PC-3 (cell line): Measurements from ENCODE around the gene PROSER3. TPM values are rescaled to one million over a fixed set of nuclear protein-coding genes. Genes with fewer than 3 reads are reported as not detected.
A peak's percentile ranks its signal among the peaks of the same experiment; 100 is the strongest.

Experiments used
- ATAC-seq: fragments of 200-7000 bp; cut with Tn5 transposase; 2 replicates; pipeline ENCODE4 v1.9.1; 2020; ENCODE audit warnings: mild to moderate bottlenecking, moderate library complexity
- BruUV-seq: library from RNA; stranded (reverse); fragments of 400-500 nt; replicated peaks from 2 replicates; lab custom pipeline; 2021; lab: Mats Ljungman, UMichigan
- CTCF ChIA-PET: fragments of 300-600 bp; sonication (Branson Sonifier 250); formaldehyde crosslinking; loops from one replicate; lab custom pipeline; 2022; ENCODE audit warnings: antibody characterized with exemption; lab: Charles Lee
- POLR2A ChIA-PET: fragments of 300-600 bp; sonication (Branson Sonifier 250); formaldehyde crosslinking; loops from one replicate; lab custom pipeline; 2022; ENCODE audit warnings: antibody characterized with exemption; ENCODE audit not compliant: unreplicated experiment; lab: Charles Lee
- DNase-seq: peaks from one replicate; pipeline ENCODE4 v3.0.0-alpha.2; 2015
- H2AFZ ChIP-seq: fragments of 300-600 bp; sonication (generic); 2 replicates; pipeline ENCODE4 v1.6.0; 2016; ENCODE audit warnings: antibody characterized with exemption, low read length
- H3F3A ChIP-seq: fragments of 300-600 bp; sonication (generic); one replicate; pipeline ENCODE4 v1.6.0; 2017; ENCODE audit warnings: antibody characterized with exemption, low read length, control low read depth, mild to moderate bottlenecking; ENCODE audit not compliant: unreplicated experiment
- H3K27ac ChIP-seq: fragments of 300-600 bp; sonication (generic); 2 replicates; pipeline ENCODE4 v1.5.1; 2016; ENCODE audit warnings: mild to moderate bottlenecking, low read length
- H3K27me3 ChIP-seq: fragments of 300-600 bp; sonication (generic); 2 replicates; pipeline ENCODE4 v1.6.1; 2016; ENCODE audit warnings: low read length, mixed read lengths
- H3K36me3 ChIP-seq: fragments of 300-600 bp; sonication (generic); 2 replicates; pipeline ENCODE4 v1.6.1; 2016; ENCODE audit warnings: low read depth, mixed run types, low read length, mixed read lengths
- H3K4me1 ChIP-seq: fragments of 300-600 bp; sonication (generic); 2 replicates; pipeline ENCODE4 v1.5.1; 2016; ENCODE audit warnings: low read length; ENCODE audit not compliant: insufficient read depth
- H3K4me2 ChIP-seq: fragments of 300-600 bp; sonication (generic); 2 replicates; pipeline ENCODE4 v1.6.0; 2016; ENCODE audit warnings: low read length
- H3K4me3 ChIP-seq: fragments of 300-600 bp; sonication (generic); 2 replicates; pipeline ENCODE4 v1.5.1; 2016; ENCODE audit warnings: mild to moderate bottlenecking, low read length, mixed read lengths
- H3K79me2 ChIP-seq: fragments of 300-600 bp; sonication (generic); 2 replicates; pipeline ENCODE4 v1.6.1; 2017; ENCODE audit warnings: low read length, mixed read lengths
- H3K9ac ChIP-seq: fragments of 300-600 bp; sonication (generic); 2 replicates; pipeline ENCODE4 v1.6.0; 2016; ENCODE audit warnings: mild to moderate bottlenecking, low read length
- H3K9me2 ChIP-seq: fragments of 300-600 bp; sonication (generic); replicated peaks from 2 replicates; pipeline ENCODE4 v1.6.1; 2016; ENCODE audit warnings: mixed run types, low read length, mixed read lengths
- H3K9me3 ChIP-seq: fragments of 300-600 bp; sonication (generic); 2 replicates; pipeline ENCODE4 v1.6.1; 2016; ENCODE audit warnings: low read length, mixed read lengths
- H4K20me1 ChIP-seq: fragments of 300-600 bp; sonication (generic); 2 replicates; pipeline ENCODE4 v1.6.1; 2016; ENCODE audit warnings: low read length, mixed read lengths
- CTCF ChIP-seq: fragments of 300-600 bp; sonication (generic); conservative IDR thresholded peaks from 2 replicates; pipeline ENCODE4 v1.5.1; 2017; ENCODE audit warnings: antibody characterized with exemption, low read depth, mild to moderate bottlenecking, low read length
- EZH2 ChIP-seq: fragments of 300-600 bp; sonication (generic); IDR thresholded peaks from one replicate; pipeline ENCODE4 v1.6.1; 2017; ENCODE audit warnings: antibody characterized with exemption, mild to moderate bottlenecking, low read length; ENCODE audit not compliant: unreplicated experiment
- EZH2phosphoT487 ChIP-seq: fragments of 300-600 bp; sonication (generic); IDR thresholded peaks from 2 replicates; pipeline ENCODE4 v1.6.1; 2018; ENCODE audit warnings: mild to moderate bottlenecking, antibody characterized with exemption, low read length, borderline replicate concordance
- intact Hi-C: fragments of 100-400 bp; cut with micrococcal nuclease; formaldehyde crosslinking; loops from 2 replicates; pipeline ENCODE4 v1.9.0; 2023
- total RNA-seq: library from RNA; depleted of rRNA; stranded (reverse); fragments of >200 nt; gene quantifications from 2 replicates; pipeline ENCODE4 v1.2.3, GENCODE V29; 2014

The PROSER3 gene
- total RNA-seq, 1 experiment from 2014 or later, result 5.5 TPM

- H3K27ac ChIP-seq, result 0 out of 2 replicates have a peak overlapping the region, but pooled peaks have one; percentile 1
- no peaks in the 10 kb centered on the region; the same call in 1 of the 2 replicates for H3K36me3 ChIP-seq
- CTCF ChIA-PET, result no interaction called here
- POLR2A ChIA-PET, result interaction anchor here (0.5 kb wide), 1 partner anchor 64 kb away, joined by 13 read pairs; no protein-coding TSS in a partner anchor
- no peak for TF ChIP-seq EZH2
- TF ChIP-seq CTCF, result no peak
- TF ChIP-seq EZH2phosphoT487, result no peak
- no peaks in the 10 kb centered on the region for H3K9me3 ChIP-seq
- H3K9ac ChIP-seq, result peak overlapping the region; percentile 87
- peak overlapping the region; percentile 95 for H3K4me3 ChIP-seq
- peak; percentile 9 for DNase-seq
- H4K20me1 ChIP-seq, result 0 out of 2 replicates have a peak, but pooled peaks cover 3% of the 10 kb centered on the region
- peaks cover 33% of the 10 kb centered on the region for H3K79me2 ChIP-seq
- H2AFZ ChIP-seq, result peak overlapping the region; percentile 51; the same call in 1 of the 2 replicates
- no peaks in the 10 kb centered on the region for H3F3A ChIP-seq
- ATAC-seq, result no peak
- H3K27me3 ChIP-seq, result no peaks in the 10 kb centered on the region
- H3K9me2 ChIP-seq, result no peaks in the 10 kb centered on the region
- BruUV-seq, result no TSS peak
- intact Hi-C loops, result loop anchor here (5.0 to 10.0 kb wide), 2 partner anchors 171 to 216 kb away; partner anchors contain the start of genes LRFN3 and TMEM147
- peaks cover 20% of the 10 kb centered on the region; the same call in 1 of the 2 replicates for H3K4me1 ChIP-seq
- H3K4me2 ChIP-seq, result peak overlapping the region; percentile 98
Observed at GRCh38 chr19:35718345-35719041, 39.5 kb upstream of the PROSER3 start.

GRCh38 chr19:35719402-35720162, 38.4 kb upstream of the PROSER3 start:
- no peak for DNase-seq
- no peaks in the 10 kb centered on the region for H3K9me3 ChIP-seq
- intact Hi-C loops, result loop anchor here (5.0 to 10.0 kb wide), 2 partner anchors 172 to 215 kb away; partner anchors contain the start of genes LRFN3 and TMEM147
- peaks cover 33% of the 10 kb centered on the region for H3K79me2 ChIP-seq
- no peaks in the 10 kb centered on the region; the same call in 1 of the 2 replicates for H3K36me3 ChIP-seq
- peak overlapping the region; percentile 95 for H3K4me3 ChIP-seq
- no peaks in the 10 kb centered on the region for H3F3A ChIP-seq
- no peaks in the 10 kb centered on the region for H3K27me3 ChIP-seq
- H3K4me2 ChIP-seq, result peak overlapping the region; percentile 98
- peaks cover 20% of the 10 kb centered on the region; the same call in 1 of the 2 replicates for H3K4me1 ChIP-seq
- 0 out of 2 replicates have a peak, but pooled peaks cover 3% of the 10 kb centered on the region for H4K20me1 ChIP-seq
- peak overlapping the region; percentile 87 for H3K9ac ChIP-seq
- ChIA-PET CTCF (no interaction called here), POLR2A (interaction anchor here (0.5 kb wide), 1 partner anchor 65 kb away, joined by 13 read pairs; no protein-coding TSS in a partner anchor)
- TF ChIP-seq EZH2phosphoT487 (no peak), EZH2 (no peak), CTCF (no peak)
- H3K27ac ChIP-seq, result no peak overlapping the region
- TSS peak; percentile 22 for BruUV-seq
- no peak overlapping the region for H2AFZ ChIP-seq
- no peaks in the 10 kb centered on the region for H3K9me2 ChIP-seq
- ATAC-seq, result no peak
